Loucy (cell line): ENCODE results near the gene NCOA5.

Experiments
- H2AFZ ChIP-seq: fragments of 200-600 bp; sonication (generic); 2 replicates; pipeline ENCODE4 v1.6.0; 2016; ENCODE audit warnings: antibody characterized with exemption, mild to moderate bottlenecking, low read length, moderate library complexity
- H3F3A ChIP-seq: fragments of 200-600 bp; 2 replicates; pipeline ENCODE4 v1.6.0; 2016; ENCODE audit warnings: antibody characterized with exemption, low read depth, mild to moderate bottlenecking
- H3K27me3 ChIP-seq: fragments of 200-600 bp; sonication (generic); 2 replicates; pipeline ENCODE4 v1.6.1; 2014; ENCODE audit warnings: low read length, mild to moderate bottlenecking; ENCODE audit not compliant: insufficient read depth, poor library complexity, severe bottlenecking
- H3K36me3 ChIP-seq: fragments of 200-600 bp; sonication (generic); 2 replicates; pipeline ENCODE4 v1.6.1; 2016; ENCODE audit warnings: low read length; ENCODE audit not compliant: insufficient read depth
- H3K4me1 ChIP-seq: fragments of 200-600 bp; sonication (generic); 2 replicates; pipeline ENCODE4 v1.5.1; 2014; ENCODE audit warnings: low read length, mild to moderate bottlenecking; ENCODE audit not compliant: insufficient read depth, poor library complexity, severe bottlenecking
- H3K4me2 ChIP-seq: fragments of 200-600 bp; sonication (generic); 2 replicates; pipeline ENCODE4 v1.6.0; 2014; ENCODE audit warnings: antibody characterized with exemption, low read length, low read depth, mild to moderate bottlenecking; ENCODE audit not compliant: poor library complexity, severe bottlenecking
- H3K4me3 ChIP-seq: fragments of 200-600 bp; sonication (generic); 2 replicates; pipeline ENCODE4 v1.5.1; 2014; ENCODE audit warnings: low read length, mild to moderate bottlenecking, mixed read lengths; ENCODE audit not compliant: poor library complexity, severe bottlenecking
- H3K79me2 ChIP-seq: fragments of 200-600 bp; sonication (generic); 2 replicates; pipeline ENCODE4 v1.6.1; 2014; ENCODE audit warnings: low read length; ENCODE audit not compliant: insufficient read depth
- H3K9ac ChIP-seq: fragments of 200-600 bp; sonication (generic); 2 replicates; pipeline ENCODE4 v1.6.0; 2014; ENCODE audit warnings: mild to moderate bottlenecking, low read depth, low read length, moderate library complexity; ENCODE audit not compliant: poor library complexity, severe bottlenecking
- H3K9me2 ChIP-seq: fragments of 200-600 bp; sonication (generic); replicated peaks from 2 replicates; pipeline ENCODE4 v1.6.1; 2016; ENCODE audit warnings: low read depth, low read length, mixed read lengths
- H3K9me3 ChIP-seq: fragments of 200-600 bp; sonication (generic); 2 replicates; pipeline ENCODE4 v1.6.1; 2014; ENCODE audit warnings: mild to moderate bottlenecking, antibody characterized with exemption, low read length, low read depth; ENCODE audit not compliant: insufficient read depth
- H4K20me1 ChIP-seq: fragments of 200-600 bp; sonication (generic); 2 replicates; pipeline ENCODE4 v1.6.0; 2014; ENCODE audit warnings: antibody characterized with exemption, low read length, mild to moderate bottlenecking; ENCODE audit not compliant: insufficient read depth, poor library complexity, severe bottlenecking
- CTCF ChIP-seq: fragments of 200-600 bp; sonication (generic); conservative IDR thresholded peaks from 2 replicates; pipeline ENCODE4 v1.5.1; 2014; ENCODE audit warnings: mild to moderate bottlenecking, antibody characterized with exemption, low read length
- EZH2phosphoT487 ChIP-seq: fragments of 200-600 bp; IDR thresholded peaks from 2 replicates; pipeline ENCODE4 v1.6.1; 2018; ENCODE audit warnings: antibody characterized with exemption, mild to moderate bottlenecking, moderate library complexity, borderline replicate concordance

Gene NCOA5

GRCh38 chr20:46018611-46019010, 71.2 kb downstream of the NCOA5 start:
- H2AFZ ChIP-seq: no peak overlapping the region
- TF ChIP-seq EZH2phosphoT487 (no peak), CTCF (no peak)

GRCh38 chr20:46018112-46018511, 71.7 kb downstream of the NCOA5 start:
- no peaks in the 10 kb centered on the region for H3K36me3 ChIP-seq
- H3K4me3 ChIP-seq: no peak overlapping the region
- no peaks in the 10 kb centered on the region for H3K79me2 ChIP-seq
- H3K9me3 ChIP-seq: no peaks in the 10 kb centered on the region
- no peaks in the 10 kb centered on the region for H3F3A ChIP-seq
- no peak for TF ChIP-seq EZH2phosphoT487
- TF ChIP-seq CTCF: no peak
- no peak overlapping the region for H3K4me2 ChIP-seq
- no peaks in the 10 kb centered on the region for H3K27me3 ChIP-seq
- H3K9ac ChIP-seq: no peak overlapping the region
- H2AFZ ChIP-seq: no peak overlapping the region
- no peaks in the 10 kb centered on the region for H4K20me1 ChIP-seq
- peaks cover 15% of the 10 kb centered on the region for H3K4me1 ChIP-seq
- H3K9me2 ChIP-seq: no peaks in the 10 kb centered on the region

More at GRCh38 chr20:46018611-46019010, 71.2 kb downstream of the NCOA5 start:
- no peaks in the 10 kb centered on the region for H3K79me2 ChIP-seq
- H3K9me3 ChIP-seq: no peaks in the 10 kb centered on the region
- H4K20me1 ChIP-seq: no peaks in the 10 kb centered on the region
- no peak overlapping the region for H3K4me3 ChIP-seq
- H3F3A ChIP-seq: no peaks in the 10 kb centered on the region
- no peaks in the 10 kb centered on the region for H3K36me3 ChIP-seq
- H3K9me2 ChIP-seq: no peaks in the 10 kb centered on the region
- peaks cover 19% of the 10 kb centered on the region for H3K4me1 ChIP-seq
- H3K27me3 ChIP-seq: no peaks in the 10 kb centered on the region
- no peak overlapping the region for H3K4me2 ChIP-seq
- no peak overlapping the region for H3K9ac ChIP-seq

GRCh38 chr20:46017272-46017671, 72.5 kb downstream of the NCOA5 start:
- Histone ChIP-seq H4K20me1 (no peaks in the 10 kb centered on the region), H3K4me3 (no peak overlapping the region), H3K4me1 (peaks cover 9% of the 10 kb centered on the region), H3K4me2 (no peak overlapping the region), H3F3A (no peaks in the 10 kb centered on the region), H3K36me3 (no peaks in the 10 kb centered on the region), H3K79me2 (no peaks in the 10 kb centered on the region), H3K27me3 (no peaks in the 10 kb centered on the region), H3K9me2 (no peaks in the 10 kb centered on the region), H3K9me3 (no peaks in the 10 kb centered on the region), H2AFZ (no peak overlapping the region), H3K9ac (no peak overlapping the region)
- TF ChIP-seq CTCF: no peak
- no peak for TF ChIP-seq EZH2phosphoT487
